ENCODE results near the gene DNAL4. TPM values are rescaled to one million over a fixed set of nuclear protein-coding genes. Genes with fewer than 3 reads are reported as not detected.

Gene DNAL4
- total RNA-seq, 2 experiments from 2014 or later, result 1.9 to 2.7 TPM

DNA sequence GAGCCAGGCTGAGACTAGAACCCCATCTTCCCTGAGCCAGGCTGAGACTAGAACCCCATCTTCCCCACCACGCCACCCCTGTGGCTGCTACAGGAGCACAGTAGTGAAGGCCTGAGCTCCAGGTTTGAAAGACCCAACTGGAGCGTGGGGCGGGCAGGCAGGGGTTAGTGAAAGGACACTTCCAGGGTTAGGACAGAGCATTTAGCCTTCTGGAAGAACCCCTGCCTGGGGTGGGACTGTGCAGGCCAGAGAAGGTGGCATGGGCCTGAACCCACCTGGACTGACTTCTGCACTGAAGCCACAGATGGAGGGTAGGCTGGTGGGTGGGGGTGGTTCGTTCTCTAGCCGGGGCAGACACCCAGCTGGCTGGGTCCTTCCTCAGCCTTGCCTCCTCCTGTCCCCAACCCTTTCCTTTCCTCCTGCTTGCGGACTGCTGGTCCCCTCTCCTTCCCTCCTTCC lies 62.2 kb downstream of the DNAL4 start:
- DNase-seq (no peak), ATAC-seq (ENCODE audit: poor library complexity) (no peak)
- no peaks in the 10 kb centered on the region for H3K9me3 ChIP-seq (ENCODE audit: control insufficient read depth in 1 of 2, insufficient read depth in 1 of 2, low read length in 2 of 2)
- ChIA-PET POLR2A (interaction anchor here (0.9 to 21.7 kb wide), 14 partner anchors 9 to 209 kb away, joined by 3 to 752 read pairs (median 9); partner anchors contain the start of genes CBX6, GTPBP1, NPTXR and SUN2), CTCF (interaction anchor here (0.9 to 1.6 kb wide), 3 partner anchors 14 to 50 kb away, joined by 3 to 6 read pairs (median 5); partner anchors contain the start of gene TOMM22)
- H3K36me3 Mint-ChIP-seq (ENCODE audit: low read depth), result peaks cover 97% of the 10 kb centered on the region
- H3K4me3 ChIP-seq (ENCODE audit: low read length), result no peak overlapping the region
- intact Hi-C loops (cut with DNase I, micrococcal nuclease), result loop anchor here in 1 of 2 experiments (2.0 to 5.0 kb wide), 2 partner anchors 35 to 111 kb away; partner anchors contain the start of gene NPTXR
- H3K4me1 Mint-ChIP-seq (ENCODE audit: low read depth), result peaks cover 51% of the 10 kb centered on the region
- no peaks in the 10 kb centered on the region for H3K27me3 Mint-ChIP-seq
- H3K27me3 ChIP-seq (ENCODE audit: control insufficient read depth in 1 of 2, insufficient read depth in 2 of 2, low read length in 2 of 2), result no peaks in the 10 kb centered on the region
- no peak overlapping the region for H3K4me3 Mint-ChIP-seq
- peaks cover 75% of the 10 kb centered on the region for H3K36me3 ChIP-seq (ENCODE audit: insufficient read depth, low read length)
- peak overlapping the region; percentile 88 for H3K27ac Mint-ChIP-seq
- peaks cover 39% of the 10 kb centered on the region for H3K4me1 ChIP-seq (ENCODE audit: insufficient read depth, low read length)
- no peaks in the 10 kb centered on the region for H3K9me3 Mint-ChIP-seq
- TF ChIP-seq, protein P1, sequence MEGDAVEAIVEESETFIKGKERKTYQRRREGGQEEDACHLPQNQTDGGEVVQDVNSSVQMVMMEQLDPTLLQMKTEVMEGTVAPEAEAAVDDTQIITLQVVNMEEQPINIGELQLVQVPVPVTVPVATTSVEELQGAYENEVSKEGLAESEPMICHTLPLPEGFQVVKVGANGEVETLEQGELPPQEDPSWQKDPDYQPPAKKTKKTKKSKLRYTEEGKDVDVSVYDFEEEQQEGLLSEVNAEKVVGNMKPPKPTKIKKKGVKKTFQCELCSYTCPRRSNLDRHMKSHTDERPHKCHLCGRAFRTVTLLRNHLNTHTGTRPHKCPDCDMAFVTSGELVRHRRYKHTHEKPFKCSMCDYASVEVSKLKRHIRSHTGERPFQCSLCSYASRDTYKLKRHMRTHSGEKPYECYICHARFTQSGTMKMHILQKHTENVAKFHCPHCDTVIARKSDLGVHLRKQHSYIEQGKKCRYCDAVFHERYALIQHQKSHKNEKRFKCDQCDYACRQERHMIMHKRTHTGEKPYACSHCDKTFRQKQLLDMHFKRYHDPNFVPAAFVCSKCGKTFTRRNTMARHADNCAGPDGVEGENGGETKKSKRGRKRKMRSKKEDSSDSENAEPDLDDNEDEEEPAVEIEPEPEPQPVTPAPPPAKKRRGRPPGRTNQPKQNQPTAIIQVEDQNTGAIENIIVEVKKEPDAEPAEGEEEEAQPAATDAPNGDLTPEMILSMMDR (IDR thresholded peaks at IDR 0.05), result no peak
- peak overlapping the region in 1 of 2 donors; percentile 11 for H3K27ac ChIP-seq (ENCODE audit: low read depth in 1 of 2, low read length in 2 of 2)

DNA sequence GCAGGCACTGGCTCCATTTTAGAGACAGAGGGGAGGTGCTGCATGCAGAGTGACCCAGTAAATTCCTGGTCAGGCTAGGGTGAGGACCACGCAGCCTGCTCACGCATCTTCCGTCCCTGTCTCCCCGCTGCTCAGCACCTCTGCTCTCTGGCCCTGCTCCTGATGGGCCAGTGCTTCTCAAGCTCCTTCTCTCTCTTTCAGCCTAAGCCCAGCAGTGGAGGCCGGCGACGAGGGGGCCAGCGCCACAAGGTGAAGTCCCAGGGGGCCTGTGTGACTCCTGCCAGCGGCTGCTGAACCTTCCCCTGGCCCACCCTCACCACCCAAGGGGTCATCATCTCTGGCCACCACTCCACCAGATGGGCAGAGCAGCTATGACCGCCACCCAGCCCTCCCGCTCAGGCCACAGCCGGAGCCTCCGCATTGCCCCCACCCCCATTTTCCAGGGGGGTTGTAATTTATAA lies 63.5 kb downstream of the DNAL4 start:
- ATAC-seq (ENCODE audit: poor library complexity), result no peak
- Mint-ChIP-seq H3K27ac (peak overlapping the region; percentile 88), H3K36me3 (ENCODE audit: low read depth) (peaks cover 97% of the 10 kb centered on the region), H3K4me3 (no peak overlapping the region), H3K27me3 (no peaks in the 10 kb centered on the region), H3K9me3 (no peaks in the 10 kb centered on the region), H3K4me1 (ENCODE audit: low read depth) (peaks cover 43% of the 10 kb centered on the region)
- H3K4me3 ChIP-seq (ENCODE audit: low read length), result no peak overlapping the region
- TF ChIP-seq, protein P1 (IDR thresholded peaks at IDR 0.05), result no peak
- POLR2A ChIA-PET, result interaction anchor here (1.7 to 21.7 kb wide), 7 partner anchors 8 to 113 kb away, joined by 5 to 752 read pairs (median 19); partner anchors contain the start of genes GTPBP1, NPTXR, SUN2 and TOMM22
- DNase-seq, result no peak
- H3K27me3 ChIP-seq (ENCODE audit: control insufficient read depth in 1 of 2, insufficient read depth in 2 of 2, low read length in 2 of 2), result no peaks in the 10 kb centered on the region
- peaks cover 75% of the 10 kb centered on the region for H3K36me3 ChIP-seq (ENCODE audit: insufficient read depth, low read length)
- no peaks in the 10 kb centered on the region for H3K9me3 ChIP-seq (ENCODE audit: control insufficient read depth in 1 of 2, insufficient read depth in 1 of 2, low read length in 2 of 2)
- intact Hi-C loops (cut with DNase I, micrococcal nuclease), result loop anchor here in 1 of 2 experiments (5.0 kb wide), 1 partner anchor 112 kb away; the partner anchor contains the start of gene NPTXR
- CTCF ChIA-PET, result no interaction called here
- H3K4me1 ChIP-seq (ENCODE audit: insufficient read depth, low read length), result peaks cover 30% of the 10 kb centered on the region
- no peak overlapping the region for H3K27ac ChIP-seq (ENCODE audit: low read depth in 1 of 2, low read length in 2 of 2)

DNA sequence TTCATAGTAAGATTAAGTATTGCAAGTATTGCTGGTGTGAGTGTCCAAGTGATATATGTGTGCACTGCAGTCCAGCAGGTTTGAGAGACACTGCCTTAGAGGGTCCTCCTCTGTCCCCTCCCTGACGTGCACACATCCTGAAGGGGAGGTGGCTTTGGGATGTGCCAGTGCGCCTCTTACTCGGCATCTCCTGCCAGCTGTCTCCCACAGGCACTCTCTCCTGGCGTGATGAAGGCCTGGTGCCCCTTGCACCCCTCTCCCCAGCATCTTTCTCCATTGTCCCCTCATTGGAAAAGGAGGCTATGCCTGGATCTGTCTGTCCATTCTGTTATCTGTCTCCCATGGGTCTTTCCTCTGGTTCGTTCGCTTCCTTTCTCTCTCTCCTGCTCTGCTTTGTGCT lies 64.0 kb downstream of the DNAL4 start:
- peaks cover 44% of the 10 kb centered on the region for H3K4me1 Mint-ChIP-seq (ENCODE audit: low read depth)
- H3K9me3 Mint-ChIP-seq, result no peaks in the 10 kb centered on the region
- peak overlapping the region; percentile 88 for H3K27ac Mint-ChIP-seq

More for the DNA sequence above, 64.0 kb downstream of the DNAL4 start:
- DNase-seq (no peak), ATAC-seq (ENCODE audit: poor library complexity) (no peak)
- Mint-ChIP-seq H3K27me3 (no peaks in the 10 kb centered on the region), H3K4me3 (no peak overlapping the region), H3K36me3 (ENCODE audit: low read depth) (peaks cover 97% of the 10 kb centered on the region)
- intact Hi-C loops (cut with DNase I, micrococcal nuclease), result loop anchor here in 1 of 2 experiments (5.0 kb wide), 1 partner anchor 112 kb away; the partner anchor contains the start of gene NPTXR
- Histone ChIP-seq H3K4me3 (ENCODE audit: low read length) (no peak overlapping the region), H3K36me3 (ENCODE audit: insufficient read depth, low read length) (peaks cover 76% of the 10 kb centered on the region), H3K27me3 (ENCODE audit: control insufficient read depth in 1 of 2, insufficient read depth in 2 of 2, low read length in 2 of 2) (no peaks in the 10 kb centered on the region), H3K27ac (ENCODE audit: low read depth in 1 of 2, low read length in 2 of 2) (no peak overlapping the region), H3K9me3 (ENCODE audit: control insufficient read depth in 1 of 2, insufficient read depth in 1 of 2, low read length in 2 of 2) (no peaks in the 10 kb centered on the region), H3K4me1 (ENCODE audit: insufficient read depth, low read length) (peaks cover 28% of the 10 kb centered on the region)
- POLR2A ChIA-PET, result interaction anchor here (0.9 to 21.7 kb wide), 6 partner anchors 10 to 114 kb away, joined by 3 to 752 read pairs (median 22); partner anchors contain the start of genes GTPBP1, NPTXR, SUN2 and TOMM22
- TF ChIP-seq, protein P1 (IDR thresholded peaks at IDR 0.05), result no peak
- CTCF ChIA-PET, result no interaction called here
